HG03025 (cell line): ENCODE results near the gene SPINK8.
"Not testable (repeated sequence)": the region's sequence is repeated elsewhere in the genome, so short reads cannot be mapped to it uniquely, and the experiment has no call there.

Source experiments
- ATAC-seq: cut with Tn5 transposase; IDR thresholded peaks from one replicate; pipeline ENCODE4 v1.9.1; 2021; ENCODE audit warnings: mild to moderate bottlenecking, moderate library complexity; ENCODE audit not compliant: unreplicated experiment, low FRiP score

Gene SPINK8

DNA sequence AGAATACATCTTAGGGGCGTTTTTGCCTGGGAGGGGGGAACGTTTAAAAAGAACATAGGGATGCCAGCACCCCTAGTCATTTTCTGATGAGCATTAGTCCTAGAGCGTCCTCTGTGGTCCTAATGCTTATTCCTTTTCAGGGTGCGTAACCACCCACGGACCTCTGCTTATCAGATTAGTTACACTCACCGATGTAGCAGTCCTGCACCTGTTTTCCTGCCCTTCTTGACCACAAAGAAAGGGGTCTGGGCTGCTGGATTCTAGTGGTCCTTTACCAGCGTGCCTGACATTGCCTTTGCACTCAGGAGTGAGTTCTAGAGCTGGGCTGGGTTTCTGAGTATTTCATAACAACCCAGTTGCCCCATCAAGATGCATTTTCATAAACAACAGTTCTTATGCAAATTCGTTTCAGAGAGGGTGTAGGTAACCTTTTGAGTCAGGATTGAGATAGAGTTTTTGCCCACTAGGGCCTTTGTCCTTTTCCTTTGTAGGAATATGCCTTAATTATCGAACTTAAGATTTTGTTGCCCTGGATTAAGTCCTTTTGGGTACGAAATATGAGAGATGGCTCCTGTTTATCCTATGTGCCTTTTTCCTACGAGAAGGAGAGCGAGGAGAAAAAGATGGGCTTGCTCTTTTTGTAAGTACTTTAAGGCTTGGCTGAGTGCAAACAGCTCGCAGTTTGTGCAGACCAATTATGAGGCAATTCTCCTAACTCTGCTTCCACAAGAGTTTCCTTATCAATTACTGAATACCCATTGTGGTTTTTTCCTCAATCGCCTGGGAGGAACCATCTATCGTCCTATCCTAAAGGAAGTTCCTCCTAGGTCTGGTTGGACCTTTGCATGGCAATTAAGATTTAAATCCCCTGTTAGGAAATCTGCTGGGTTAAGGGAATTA, at the start of gene SPINK8:
TSS of gene SPINK8 (minus strand) at position 316 of the 900 bp plus-strand sequence. CDS start 5,320 bp downstream, outside the sequence.
- ATAC-seq = not testable (repeated sequence)

DNA sequence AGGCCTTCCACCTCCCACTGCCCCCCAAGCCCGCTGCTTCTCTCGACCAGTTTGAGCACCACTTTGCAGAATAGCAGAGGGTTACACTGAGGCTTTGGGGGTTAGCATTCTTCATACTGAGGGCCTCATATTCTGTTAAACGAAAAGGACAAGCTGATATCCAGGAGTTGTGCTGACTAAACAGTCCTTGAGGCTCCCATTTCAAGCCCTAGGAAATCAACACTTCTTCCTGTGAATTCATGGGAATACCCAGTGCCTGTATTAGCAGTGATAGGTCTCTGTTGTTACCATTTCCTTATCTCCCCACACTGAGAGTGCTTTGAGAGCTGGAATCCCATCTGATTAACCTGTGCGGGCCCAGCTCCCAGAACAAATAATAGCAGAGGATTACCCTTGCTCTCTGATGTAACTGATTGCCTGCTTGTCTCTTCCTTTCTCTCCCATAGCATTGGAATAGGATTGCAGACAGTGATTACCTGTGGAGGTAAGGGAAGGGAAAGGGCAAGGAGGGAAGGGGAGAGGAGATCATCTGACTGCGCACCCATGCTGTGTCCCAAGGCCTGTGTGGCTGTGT, 39.5 kb upstream of the SPINK8 start:
- no peak for ATAC-seq

DNA sequence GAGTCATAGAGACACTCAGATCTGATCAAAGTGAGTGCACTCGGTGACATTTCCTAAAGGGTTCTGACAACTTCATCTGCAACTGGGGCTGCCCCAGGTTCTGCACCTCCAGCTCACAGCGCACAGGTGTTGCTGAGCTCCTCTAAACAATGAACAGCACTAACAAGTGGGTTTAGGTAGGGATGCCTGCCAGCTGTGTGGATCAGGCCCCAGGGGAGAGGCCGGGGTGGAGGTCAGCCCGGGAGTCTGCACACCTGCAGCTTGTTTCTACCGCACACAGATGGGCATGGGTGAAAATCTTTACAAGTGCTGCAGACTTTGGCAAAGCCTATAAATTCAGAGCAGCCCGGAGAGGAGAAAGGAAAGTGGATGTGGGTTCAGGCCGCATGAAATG, 38.9 kb upstream of the SPINK8 start:
- no peak for ATAC-seq

DNA sequence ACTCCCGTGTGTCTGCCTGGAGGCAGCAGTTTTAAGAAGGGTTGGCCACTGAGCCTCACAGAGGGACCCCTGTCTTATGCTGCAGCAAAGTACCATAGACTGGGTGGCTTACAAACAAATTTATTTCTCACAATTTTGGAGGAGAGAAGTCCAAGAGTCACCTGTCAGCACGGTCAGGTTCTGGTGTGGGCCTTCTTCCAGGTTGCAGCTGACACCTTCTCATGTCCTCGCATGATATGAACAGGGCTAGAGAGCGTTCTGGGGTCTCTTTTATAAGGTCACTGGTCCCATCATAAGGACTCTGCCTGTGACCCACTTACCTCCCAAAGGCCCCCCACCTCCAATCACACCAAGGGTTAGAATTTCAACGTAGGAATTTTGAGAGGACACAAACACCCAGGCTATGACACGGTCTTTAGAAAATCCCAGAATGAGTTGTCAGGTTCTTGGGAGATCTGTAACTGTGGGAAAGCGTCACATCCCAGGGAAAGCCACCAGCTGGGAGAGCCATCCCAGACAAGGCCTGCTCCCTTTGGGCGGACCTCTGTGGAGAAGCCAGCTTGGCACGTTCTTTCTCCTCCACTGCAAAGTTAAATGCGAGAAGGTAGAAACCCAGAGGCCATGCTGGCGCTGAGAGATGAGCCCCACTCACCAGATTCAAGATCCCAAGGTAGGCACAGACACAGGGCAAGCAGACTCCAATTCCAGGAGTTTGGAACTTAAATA, 38.4 kb upstream of the SPINK8 start, which contains the start of gene FBXW12:
TSS of gene FBXW12 (plus strand) at position 569 of the 726 bp plus-strand sequence. CDS start 549 bp downstream, outside the sequence.
- no peak for ATAC-seq

DNA sequence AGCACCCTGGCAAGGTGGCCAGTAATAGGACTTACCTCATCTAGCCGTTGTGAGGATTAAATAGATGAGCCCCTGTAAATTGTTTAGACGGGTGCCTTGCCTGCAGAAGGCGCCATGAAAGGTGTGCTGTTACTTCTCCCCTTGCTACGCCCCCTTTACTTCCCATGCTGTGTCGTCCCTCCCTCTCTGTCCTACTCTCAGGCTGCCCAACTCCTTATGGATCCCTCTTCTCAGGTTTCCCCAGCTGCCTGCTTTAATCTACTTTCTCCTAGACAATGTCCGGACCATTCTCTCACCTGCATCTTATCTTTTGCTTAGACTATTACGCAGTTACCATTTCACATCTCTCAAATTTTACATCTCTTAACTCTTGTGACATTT, 36.9 kb upstream of the SPINK8 start:
- ATAC-seq = no peak

DNA sequence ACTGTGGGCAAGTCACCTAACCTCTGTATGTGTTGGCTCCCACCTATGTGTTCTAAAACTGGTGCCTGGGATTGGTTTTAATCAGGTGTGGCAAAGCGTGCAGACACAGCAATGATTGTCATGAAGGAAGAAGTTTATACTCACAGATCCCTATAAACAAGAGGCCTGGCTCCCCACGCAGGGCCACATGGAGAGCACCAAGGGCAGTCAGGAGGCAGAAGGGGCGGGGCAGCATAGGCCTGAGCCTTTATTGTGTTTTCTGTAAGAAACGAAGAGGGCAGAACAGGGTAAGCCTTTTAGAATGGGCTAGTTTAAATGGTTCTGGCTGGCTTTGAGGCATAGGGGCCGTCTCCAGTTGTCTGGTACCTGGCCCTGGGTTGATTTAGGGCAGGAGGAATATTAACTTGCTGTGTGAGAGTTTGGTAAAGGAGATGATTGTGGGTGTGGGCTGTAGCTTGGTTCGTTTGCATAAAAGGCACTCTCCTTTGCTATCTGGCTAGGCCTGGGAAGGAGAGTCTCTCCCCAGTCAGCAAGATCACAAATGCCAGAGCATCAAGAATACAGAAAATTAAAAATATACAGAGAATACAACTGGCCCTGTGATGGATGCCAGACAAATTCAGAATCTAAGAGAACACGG, 36.4 kb upstream of the SPINK8 start:
- no peak for ATAC-seq

DNA sequence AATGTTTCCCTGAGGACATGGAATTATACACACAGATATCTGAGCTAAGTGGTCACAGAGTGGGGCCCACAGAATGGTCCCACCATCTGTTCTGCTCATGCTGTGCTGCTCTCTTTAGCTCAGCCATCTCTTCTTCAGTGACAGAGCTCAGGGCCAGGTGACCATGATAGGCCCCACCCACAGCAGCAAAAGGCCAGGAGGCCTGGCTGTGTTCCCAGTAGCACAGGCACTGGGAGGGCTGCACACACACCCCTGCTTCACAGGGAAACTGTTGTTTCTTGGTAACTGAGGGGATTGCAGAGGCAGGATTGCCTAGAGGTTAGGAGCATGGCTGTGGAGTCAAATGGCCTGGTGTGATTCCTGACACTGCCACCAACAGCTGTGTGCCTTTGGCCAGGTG, 33.7 kb upstream of the SPINK8 start:
- no peak for ATAC-seq

DNA sequence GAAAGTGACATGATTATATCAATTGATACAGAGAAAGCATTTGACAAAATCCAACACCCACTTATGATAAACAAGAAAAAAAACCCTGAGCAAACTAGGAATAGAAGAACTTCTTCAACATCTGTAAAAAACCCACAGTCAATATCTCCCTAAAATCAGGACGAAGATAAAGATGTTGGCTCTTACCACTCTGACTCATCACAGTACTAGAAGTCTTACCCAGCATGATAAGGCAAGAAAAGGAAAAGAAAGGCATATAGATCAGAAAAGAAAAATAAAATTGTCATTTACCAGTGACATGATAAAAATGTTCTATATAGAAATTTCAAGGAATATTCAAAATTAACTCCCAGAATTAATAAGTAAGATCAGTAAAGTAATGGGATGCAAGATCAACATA, 31.4 kb upstream of the SPINK8 start:
- no peak for ATAC-seq

DNA sequence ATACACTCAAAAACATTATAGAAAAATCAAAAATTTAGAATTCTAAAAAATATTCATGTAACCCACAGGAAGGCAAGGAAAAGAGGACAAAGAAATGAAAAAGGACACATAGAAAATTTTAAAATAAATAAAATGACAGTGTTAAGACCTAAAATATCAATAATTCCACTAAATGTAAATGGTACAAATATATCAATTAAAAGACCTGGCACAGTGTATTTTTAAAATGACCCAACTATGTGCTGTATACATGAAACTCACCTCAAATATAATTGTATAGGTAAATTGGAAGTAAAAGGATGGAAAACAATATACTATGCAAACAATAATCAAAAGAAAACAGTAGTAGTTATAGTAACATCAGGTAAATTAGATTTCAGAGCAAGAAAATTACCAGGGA, 28.5 kb upstream of the SPINK8 start:
- ATAC-seq = no peak

DNA sequence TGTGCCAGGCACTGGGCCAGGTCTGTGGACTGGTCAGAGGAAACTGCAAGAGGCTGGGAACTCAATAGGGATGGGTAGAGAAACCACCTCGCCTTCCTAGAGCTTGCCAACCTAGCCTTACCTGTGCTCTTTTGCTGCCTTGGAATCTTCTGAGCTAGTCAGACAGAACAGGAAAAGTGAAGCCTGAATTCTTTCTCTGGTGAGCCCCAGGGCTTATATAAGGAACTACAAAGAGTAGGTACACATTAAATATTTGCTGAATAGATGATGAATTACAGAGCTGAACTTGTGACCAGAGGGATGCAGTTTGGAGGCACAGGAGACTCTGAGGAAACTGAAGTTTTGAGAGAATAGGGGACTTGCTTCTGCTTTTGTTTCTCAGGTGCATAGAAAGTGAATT, 23.0 kb upstream of the SPINK8 start:
- no peak for ATAC-seq

DNA sequence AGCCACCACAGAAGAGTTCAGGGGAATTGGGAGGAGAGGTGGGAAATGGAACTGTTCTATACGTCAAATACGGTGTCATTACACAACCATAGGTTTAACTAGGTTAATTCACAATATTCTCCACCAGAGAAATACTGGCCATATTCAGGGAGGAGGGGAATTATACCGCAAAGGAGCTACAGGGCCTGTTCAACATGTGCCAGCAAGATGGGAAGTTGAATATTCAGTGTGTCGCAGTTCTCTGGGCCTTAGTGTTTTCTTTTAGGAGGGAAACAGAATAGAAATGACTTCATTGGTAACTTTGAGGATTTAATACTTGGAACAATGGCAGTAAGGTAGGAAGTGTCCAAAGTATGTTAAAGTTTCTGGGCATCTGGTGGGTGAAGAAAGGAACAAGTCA, 20.5 kb upstream of the SPINK8 start:
- no peak for ATAC-seq

DNA sequence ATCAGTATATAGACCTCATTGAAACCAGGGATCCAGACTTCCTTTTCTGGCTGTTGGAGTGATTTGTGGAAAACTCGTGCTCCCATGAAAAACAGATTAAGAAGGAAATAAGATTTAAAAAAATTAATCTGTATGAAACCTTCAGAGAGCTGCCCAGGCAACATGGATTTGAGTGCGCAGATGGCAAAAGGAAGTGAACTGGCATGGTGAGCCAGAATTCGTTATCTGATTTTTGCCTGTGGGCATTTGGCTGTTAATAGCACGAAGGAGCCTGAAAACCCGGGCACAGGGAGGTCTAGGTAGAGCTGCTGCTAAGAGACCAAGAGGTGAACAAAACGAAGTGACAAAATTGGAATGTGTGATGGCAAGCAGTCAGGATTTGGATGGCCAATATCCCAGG, 19.1 kb upstream of the SPINK8 start:
- ATAC-seq = no peak

DNA sequence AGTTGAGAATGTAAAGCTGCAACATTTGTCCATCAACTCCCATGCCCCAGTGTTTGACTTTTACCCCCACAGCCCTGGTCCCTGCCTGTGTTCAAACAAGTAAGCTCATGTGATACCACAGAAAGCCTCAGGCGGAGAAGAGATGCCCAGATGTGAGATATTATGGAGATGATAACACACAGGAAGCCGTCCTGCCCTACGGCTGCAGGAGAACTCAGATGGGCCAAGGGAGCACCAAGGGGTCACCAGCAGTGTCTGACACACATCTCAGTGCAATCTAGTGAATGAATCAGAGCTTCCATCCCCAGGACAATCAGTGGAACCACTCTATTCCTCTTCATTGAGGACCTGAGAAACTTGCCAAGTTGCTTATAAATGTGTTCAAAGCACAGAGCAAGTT, 14.0 kb upstream of the SPINK8 start:
- ATAC-seq = no peak

DNA sequence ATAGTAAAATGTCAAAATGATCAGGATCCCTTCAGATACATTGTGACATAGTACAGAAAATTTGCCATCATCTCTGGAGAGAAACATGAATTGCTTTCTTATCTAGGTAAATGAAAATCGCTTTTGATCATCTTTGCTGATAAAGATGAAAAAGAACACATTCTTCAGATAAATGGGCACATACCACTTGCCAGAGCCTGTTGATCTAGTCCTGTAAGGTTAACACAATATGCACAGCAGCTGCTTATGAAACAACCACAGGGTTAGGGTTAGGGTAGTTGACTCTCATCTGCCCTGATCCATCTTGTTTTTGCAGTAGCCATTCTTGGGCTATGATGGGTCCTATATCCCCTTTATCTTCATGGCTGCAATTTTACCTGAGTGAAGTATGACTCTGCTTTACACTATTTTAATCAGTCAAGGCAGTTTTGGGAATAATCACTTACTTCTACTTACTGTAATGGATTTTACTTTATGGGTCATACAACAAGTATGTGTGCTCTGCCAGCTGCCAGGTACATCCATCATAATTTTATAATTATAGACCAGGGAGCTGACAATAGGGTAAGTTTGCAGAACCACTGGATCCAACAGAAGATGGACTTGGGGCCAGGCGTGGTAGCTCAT, 12.6 kb upstream of the SPINK8 start:
- ATAC-seq = no peak

DNA sequence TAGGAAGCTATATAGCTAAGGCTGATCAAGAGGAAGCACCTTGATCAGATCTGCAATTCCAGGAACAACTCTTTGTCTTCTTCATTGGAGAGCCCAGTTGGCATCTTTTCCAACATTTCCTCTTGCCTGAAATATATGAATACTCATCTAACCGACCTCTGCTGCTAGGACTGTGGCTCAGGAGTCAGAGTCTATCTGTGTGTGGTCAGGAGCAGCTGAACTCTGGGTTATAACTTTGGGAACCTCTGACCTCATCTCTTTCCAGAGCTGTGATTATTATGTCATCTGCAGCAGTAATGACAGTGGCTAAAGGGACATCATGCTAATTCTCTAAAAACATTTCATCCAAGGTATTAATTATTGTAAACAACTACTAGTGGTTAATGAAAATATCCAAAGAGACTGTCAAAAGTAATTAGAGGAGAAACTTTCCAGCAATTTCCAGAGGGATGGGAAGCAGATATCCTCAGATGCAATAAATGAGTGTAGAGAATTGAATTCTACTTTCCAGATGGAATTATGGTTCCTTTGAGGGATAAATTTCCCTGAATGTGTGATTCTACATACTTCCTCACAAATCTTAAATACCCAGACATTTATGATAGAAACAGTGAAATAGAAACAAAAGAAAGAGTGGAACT, 11.5 kb upstream of the SPINK8 start:
- ATAC-seq = no peak

DNA sequence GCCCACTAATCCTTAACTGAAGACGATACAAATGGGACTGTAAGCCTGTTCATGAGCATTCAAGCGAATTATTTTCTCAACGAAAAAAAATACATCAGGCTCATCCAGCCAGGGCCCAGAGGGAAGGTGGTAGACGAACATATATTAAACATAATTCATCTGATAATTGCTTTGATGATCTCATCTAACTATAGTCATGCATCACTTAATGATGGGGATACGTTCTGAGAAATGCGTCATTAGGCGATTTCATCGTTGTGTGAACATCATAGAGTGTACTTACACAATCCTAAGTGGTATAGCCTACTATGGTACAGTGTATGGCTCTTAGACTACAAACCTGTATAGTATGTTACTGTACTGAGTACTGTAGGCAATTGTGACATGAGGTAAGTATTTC, 10.0 kb upstream of the SPINK8 start:
- ATAC-seq = no peak

DNA sequence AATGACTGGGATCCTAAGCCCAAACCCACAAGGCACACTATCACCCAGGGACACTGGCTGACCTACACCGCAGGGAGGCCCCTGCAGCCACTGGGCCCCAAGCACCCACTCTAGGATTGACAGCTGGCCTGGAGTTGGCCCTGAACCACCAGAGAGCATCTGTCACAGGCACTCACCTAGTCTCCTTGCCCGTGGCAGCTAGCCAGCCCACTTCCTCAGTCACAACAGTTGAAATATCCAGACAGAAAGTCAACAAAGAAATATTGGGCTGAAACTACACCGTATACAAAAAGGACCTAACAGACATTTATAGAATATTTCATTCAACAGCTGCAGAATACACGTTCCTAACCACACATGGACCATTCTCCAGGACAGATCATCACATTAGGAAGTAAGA, 5.2 kb upstream of the SPINK8 start:
- no peak for ATAC-seq

DNA sequence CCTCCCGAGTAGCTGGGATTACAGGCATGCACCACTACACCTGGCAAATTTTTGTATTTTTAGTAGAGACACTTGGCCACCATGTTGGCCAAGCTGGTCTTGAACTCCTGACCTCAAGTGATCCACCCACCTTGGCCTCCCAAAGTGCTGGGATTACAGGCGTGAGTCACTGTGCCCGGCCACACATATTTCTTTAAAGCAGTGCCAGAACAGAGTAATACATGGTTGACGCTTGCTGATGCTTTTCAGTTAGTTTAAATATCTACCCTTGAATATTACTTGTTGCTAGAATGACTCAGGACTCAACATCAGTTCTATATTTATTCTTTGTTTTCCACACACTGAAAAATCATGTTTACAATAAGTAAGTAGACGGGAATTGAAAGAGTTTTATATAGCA, 4.1 kb upstream of the SPINK8 start:
- not testable (repeated sequence) for ATAC-seq

DNA sequence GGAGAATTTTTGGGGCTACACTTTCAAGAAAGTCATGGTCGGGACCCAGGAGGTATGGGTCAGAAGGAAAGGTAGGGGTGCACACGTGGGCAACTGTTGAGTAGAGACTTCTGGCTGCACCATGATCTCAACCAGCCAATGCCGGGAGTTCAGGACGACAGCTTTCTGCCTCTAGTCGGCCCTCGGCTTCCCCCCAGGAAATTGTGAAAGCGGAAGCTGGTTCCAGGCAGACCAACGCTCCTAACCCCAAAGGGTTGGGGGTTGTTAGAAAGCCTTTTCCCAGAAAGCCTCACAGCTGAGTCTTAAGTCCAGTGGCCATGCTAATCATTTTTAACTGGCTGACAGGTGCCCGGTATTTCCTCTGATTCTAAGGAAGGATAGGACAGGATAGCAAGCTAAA, 1.8 kb upstream of the SPINK8 start:
- ATAC-seq = not testable (repeated sequence)

DNA sequence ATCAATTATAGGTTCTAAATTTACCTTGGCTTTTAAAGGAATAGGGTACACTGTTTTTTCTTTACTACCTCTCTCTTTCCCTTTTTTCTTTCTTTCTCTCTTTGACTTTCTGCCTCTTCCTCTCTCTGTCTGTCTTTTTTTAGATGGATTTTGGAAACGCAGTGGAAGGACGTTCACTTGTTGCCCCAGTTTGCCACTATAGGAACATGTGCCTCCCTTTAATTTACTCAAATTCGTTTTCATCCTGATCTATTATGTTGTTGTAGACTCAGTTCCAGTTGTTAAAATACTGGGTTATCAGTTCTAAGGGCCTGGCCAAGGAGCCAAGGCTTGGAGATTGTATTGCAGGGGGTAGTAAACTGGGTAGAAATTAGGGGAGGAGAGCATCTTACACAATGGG, 1.1 kb upstream of the SPINK8 start:
- no peak for ATAC-seq
